ENCODE data around the gene PRDM2. TPM values are rescaled to one million over a fixed set of nuclear protein-coding genes. Genes with fewer than 3 reads are reported as not detected.
A peak's percentile ranks its signal among the peaks of the same experiment; 100 is the strongest.

PRDM2 gene
- total and polyA plus RNA-seq, 2 of the 13 experiments (the other 11 are each of a cell fraction or from before 2014, with no cell fraction given) = 4.0 to 6.5 TPM

- TF ChIP-seq AFF4 (CRISPR knock-in tag; IDR thresholded peaks at IDR 0.05) (no peak), THAP11 (CRISPR knock-in tag; IDR thresholded peaks at IDR 0.05) (no peak; the same call in 1 of the 2 replicates), CCDC6 (CRISPR knock-in tag; IDR thresholded peaks at IDR 0.05) (peak; percentile 22; the same call in 1 of the 2 replicates), NONO (IDR thresholded peaks at IDR 0.05) (no peak), NONO (CRISPR knock-in tag; conservative IDR thresholded peaks at IDR 0.05) (no peak), MYPOP (CRISPR knock-in tag; IDR thresholded peaks at IDR 0.05) (0 out of 2 replicates have a peak, but pooled peaks have one; percentile 45), SP1 (IDR thresholded peaks at IDR 0.05) (no peak), SP1 (CRISPR knock-in tag; IDR thresholded peaks at IDR 0.05) (peak; percentile 79), ZFAT (CRISPR knock-in tag; conservative IDR thresholded peaks at IDR 0.05) (0 out of 2 replicates have a peak, but pooled peaks have one; percentile 35), ZNF124 (CRISPR knock-in tag; IDR thresholded peaks at IDR 0.05) (no peak), YEATS4 (CRISPR knock-in tag; IDR thresholded peaks at IDR 0.05; ENCODE audit: borderline replicate concordance) (no peak; the same call in 1 of the 2 replicates), WIZ (CRISPR knock-in tag; IDR thresholded peaks at IDR 0.05) (no peak), RARG (CRISPR knock-in tag; IDR thresholded peaks at IDR 0.05; ENCODE audit: low read depth) (no peak), THYN1 (CRISPR knock-in tag; IDR thresholded peaks at IDR 0.05; ENCODE audit: borderline replicate concordance, low read depth) (no peak), TEAD2 (CRISPR knock-in tag; IDR thresholded peaks at IDR 0.05) (no peak), ELF3 (CRISPR knock-in tag; IDR thresholded peaks at IDR 0.05) (no peak)
- TF ChIP-seq, protein P1, sequence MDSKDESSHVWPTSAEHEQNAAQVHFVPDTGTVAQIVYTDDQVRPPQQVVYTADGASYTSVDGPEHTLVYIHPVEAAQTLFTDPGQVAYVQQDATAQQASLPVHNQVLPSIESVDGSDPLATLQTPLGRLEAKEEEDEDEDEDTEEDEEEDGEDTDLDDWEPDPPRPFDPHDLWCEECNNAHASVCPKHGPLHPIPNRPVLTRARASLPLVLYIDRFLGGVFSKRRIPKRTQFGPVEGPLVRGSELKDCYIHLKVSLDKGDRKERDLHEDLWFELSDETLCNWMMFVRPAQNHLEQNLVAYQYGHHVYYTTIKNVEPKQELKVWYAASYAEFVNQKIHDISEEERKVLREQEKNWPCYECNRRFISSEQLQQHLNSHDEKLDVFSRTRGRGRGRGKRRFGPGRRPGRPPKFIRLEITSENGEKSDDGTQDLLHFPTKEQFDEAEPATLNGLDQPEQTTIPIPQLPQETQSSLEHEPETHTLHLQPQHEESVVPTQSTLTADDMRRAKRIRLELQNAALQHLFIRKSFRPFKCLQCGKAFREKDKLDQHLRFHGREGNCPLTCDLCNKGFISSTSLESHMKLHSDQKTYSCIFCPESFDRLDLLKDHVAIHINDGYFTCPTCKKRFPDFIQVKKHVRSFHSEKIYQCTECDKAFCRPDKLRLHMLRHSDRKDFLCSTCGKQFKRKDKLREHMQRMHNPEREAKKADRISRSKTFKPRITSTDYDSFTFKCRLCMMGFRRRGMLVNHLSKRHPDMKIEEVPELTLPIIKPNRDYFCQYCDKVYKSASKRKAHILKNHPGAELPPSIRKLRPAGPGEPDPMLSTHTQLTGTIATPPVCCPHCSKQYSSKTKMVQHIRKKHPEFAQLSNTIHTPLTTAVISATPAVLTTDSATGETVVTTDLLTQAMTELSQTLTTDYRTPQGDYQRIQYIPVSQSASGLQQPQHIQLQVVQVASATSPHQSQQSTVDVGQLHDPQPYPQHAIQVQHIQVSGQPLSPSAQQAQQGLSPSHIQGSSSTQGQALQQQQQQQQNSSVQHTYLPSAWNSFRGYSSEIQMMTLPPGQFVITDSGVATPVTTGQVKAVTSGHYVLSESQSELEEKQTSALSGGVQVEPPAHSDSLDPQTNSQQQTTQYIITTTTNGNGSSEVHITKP (CRISPR knock-in tag; IDR thresholded peaks at IDR 0.05; ENCODE audit: low read depth) = no peak
- TF ChIP-seq, protein P2, sequence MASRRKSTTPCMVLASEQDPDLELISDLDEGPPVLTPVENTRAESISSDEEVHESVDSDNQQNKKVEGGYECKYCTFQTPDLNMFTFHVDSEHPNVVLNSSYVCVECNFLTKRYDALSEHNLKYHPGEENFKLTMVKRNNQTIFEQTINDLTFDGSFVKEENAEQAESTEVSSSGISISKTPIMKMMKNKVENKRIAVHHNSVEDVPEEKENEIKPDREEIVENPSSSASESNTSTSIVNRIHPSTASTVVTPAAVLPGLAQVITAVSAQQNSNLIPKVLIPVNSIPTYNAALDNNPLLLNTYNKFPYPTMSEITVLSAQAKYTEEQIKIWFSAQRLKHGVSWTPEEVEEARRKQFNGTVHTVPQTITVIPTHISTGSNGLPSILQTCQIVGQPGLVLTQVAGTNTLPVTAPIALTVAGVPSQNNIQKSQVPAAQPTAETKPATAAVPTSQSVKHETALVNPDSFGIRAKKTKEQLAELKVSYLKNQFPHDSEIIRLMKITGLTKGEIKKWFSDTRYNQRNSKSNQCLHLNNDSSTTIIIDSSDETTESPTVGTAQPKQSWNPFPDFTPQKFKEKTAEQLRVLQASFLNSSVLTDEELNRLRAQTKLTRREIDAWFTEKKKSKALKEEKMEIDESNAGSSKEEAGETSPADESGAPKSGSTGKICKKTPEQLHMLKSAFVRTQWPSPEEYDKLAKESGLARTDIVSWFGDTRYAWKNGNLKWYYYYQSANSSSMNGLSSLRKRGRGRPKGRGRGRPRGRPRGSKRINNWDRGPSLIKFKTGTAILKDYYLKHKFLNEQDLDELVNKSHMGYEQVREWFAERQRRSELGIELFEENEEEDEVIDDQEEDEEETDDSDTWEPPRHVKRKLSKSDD (CRISPR knock-in tag; IDR thresholded peaks at IDR 0.05; ENCODE audit: low read depth) = 0 out of 2 replicates have a peak, but pooled peaks have one; percentile 48
Measured at GRCh38 chr1:13748610-13749505, 48.9 kb downstream of the PRDM2 start (continued).

Data from HepG2 (cell line).